IMR-90 (cell line): ENCODE data around the gene SAMSN1. TPM values are rescaled to one million over a fixed set of nuclear protein-coding genes. Genes with fewer than 3 reads are reported as not detected.
A peak's percentile ranks its signal among the peaks of the same experiment; 100 is the strongest.

ENCODE experiments used
- ATAC-seq: fragments of 200-7000 bp; cut with Tn5 transposase; 2 replicates; pipeline ENCODE4 v1.9.1; 2020; ENCODE audit warnings: low read depth, mild to moderate bottlenecking, moderate library complexity
- Bru-seq: library from RNA; stranded (reverse); fragments of 400-500 nt; gene quantifications from one replicate; lab custom pipeline; 2021; lab: Mats Ljungman, UMichigan
- BruChase-seq, 2 experiments: library from RNA; stranded (reverse); fragments of 400-500 nt; gene quantifications; one replicate each; lab custom pipeline; 2021; lab: Mats Ljungman, UMichigan
- BruUV-seq: library from RNA; stranded (reverse); fragments of 400-500 nt; replicated peaks from 2 replicates; lab custom pipeline; 2021; lab: Mats Ljungman, UMichigan
- CTCF ChIA-PET: fragments of 300-600 bp; formaldehyde crosslinking; extraction: SDS; loops from one replicate; lab custom pipeline; 2021; ENCODE audit warnings: antibody characterized with exemption; lab: Yijun Ruan, JAX
- POLR2A ChIA-PET: fragments of 300-600 bp; sonication (Branson Sonifier 250); formaldehyde crosslinking; loops from one replicate; lab custom pipeline; 2022; ENCODE audit warnings: antibody characterized with exemption; ENCODE audit not compliant: unreplicated experiment; lab: Charles Lee
- DNase-seq: peaks from one replicate; pipeline ENCODE4 v3.0.0; 2013
- H2AFZ ChIP-seq: replicated peaks from 2 replicates; pipeline ENCODE3; 2013; ENCODE audit warnings: low read length, mild to moderate bottlenecking; ENCODE audit not compliant: poor library complexity
- H2AK5ac ChIP-seq: 2 replicates; pipeline ENCODE4 v1.6.1; 2013; ENCODE audit warnings: low read depth, low read length, inconsistent platforms
- H2AK9ac ChIP-seq: replicated peaks from 2 replicates; pipeline ENCODE3; 2013; ENCODE audit warnings: mild to moderate bottlenecking, low read depth, low read length, moderate library complexity; ENCODE audit not compliant: poor library complexity
- H2BK120ac ChIP-seq: 2 replicates; pipeline ENCODE4 v1.6.1; 2013; ENCODE audit warnings: low read depth, low read length, inconsistent platforms
- H2BK15ac ChIP-seq: 3 replicates; pipeline ENCODE4 v1.6.1; 2013; ENCODE audit warnings: low read depth, low read length, inconsistent platforms
- H2BK20ac ChIP-seq: 2 replicates; pipeline ENCODE4 v1.6.1; 2013; ENCODE audit warnings: low read depth, mild to moderate bottlenecking, inconsistent platforms, low read length, moderate library complexity
- H2BK5ac ChIP-seq: 2 replicates; pipeline ENCODE4 v1.6.1; 2013; ENCODE audit warnings: mild to moderate bottlenecking, low read depth, low read length, inconsistent platforms; ENCODE audit not compliant: poor library complexity, severe bottlenecking
- H3K14ac ChIP-seq: replicated peaks from 2 replicates; pipeline ENCODE4 v1.6.1; 2013; ENCODE audit warnings: low read depth, low read length, inconsistent platforms
- H3K18ac ChIP-seq: 2 replicates; pipeline ENCODE4 v1.6.1; 2013; ENCODE audit warnings: low read depth, low read length, control low read depth
- H3K23ac ChIP-seq: 2 replicates; pipeline ENCODE4 v1.6.1; 2013; ENCODE audit warnings: low read depth, low read length, inconsistent platforms
- H3K27ac ChIP-seq: 2 replicates; pipeline ENCODE4 v1.5.1; 2013; ENCODE audit warnings: mild to moderate bottlenecking, control low read depth, low read length; ENCODE audit not compliant: insufficient read depth
- H3K27me3 ChIP-seq: 2 replicates; pipeline ENCODE4 v1.6.1; 2013; ENCODE audit warnings: low read length; ENCODE audit not compliant: control insufficient read depth, insufficient read depth
- H3K36me3 ChIP-seq: 2 replicates; pipeline ENCODE4 v1.6.1; 2013; ENCODE audit warnings: low read length, mixed read lengths; ENCODE audit not compliant: control insufficient read depth, insufficient read depth
- H3K4ac ChIP-seq: 2 replicates; pipeline ENCODE4 v1.6.1; 2013; ENCODE audit warnings: low read depth, low read length, inconsistent platforms
- H3K4me1 ChIP-seq: 2 replicates; pipeline ENCODE4 v1.6.1; 2013; ENCODE audit warnings: low read length, mixed read lengths; ENCODE audit not compliant: control insufficient read depth, insufficient read depth
- H3K4me2 ChIP-seq: 2 replicates; pipeline ENCODE4 v1.6.1; 2013; ENCODE audit warnings: low read depth, mild to moderate bottlenecking, control low read depth, low read length, moderate library complexity
- H3K4me3 ChIP-seq: 2 replicates; pipeline ENCODE4 v1.5.1; 2013; ENCODE audit warnings: low read depth, mild to moderate bottlenecking, control low read depth, low read length, moderate library complexity; ENCODE audit not compliant: insufficient read depth
- H3K56ac ChIP-seq: 2 replicates; pipeline ENCODE4 v1.6.1; 2013; ENCODE audit warnings: low read length, inconsistent platforms; ENCODE audit not compliant: insufficient read depth; ENCODE audit errors: extremely low read depth
- H3K79me1 ChIP-seq, 2 experiments: 2 replicates each; pipeline ENCODE4 v1.6.1; 2013; ENCODE audit warnings: low read length in 2 of 2, inconsistent platforms in 1 of 2, low read depth in 1 of 2
- H3K9ac ChIP-seq: 2 replicates; pipeline ENCODE4 v1.6.1; 2013; ENCODE audit warnings: low read depth, low read length, control low read depth
- H3K9me1 ChIP-seq: 2 replicates; pipeline ENCODE4 v1.6.1; 2013; ENCODE audit warnings: low read length, inconsistent platforms; ENCODE audit not compliant: insufficient read depth
- H3K9me3 ChIP-seq: 2 replicates; pipeline ENCODE4 v1.6.1; 2013; ENCODE audit warnings: low read length; ENCODE audit not compliant: control insufficient read depth, insufficient read depth
- H4K20me1 ChIP-seq: 2 replicates; pipeline ENCODE4 v1.6.1; 2013; ENCODE audit warnings: low read length, inconsistent platforms; ENCODE audit not compliant: insufficient read depth
- H4K5ac ChIP-seq: 2 replicates; pipeline ENCODE4 v1.6.1; 2013; ENCODE audit warnings: mild to moderate bottlenecking, low read depth, low read length, control low read depth
- H4K8ac ChIP-seq, 2 experiments: 2 replicates each; pipeline ENCODE4 v1.6.1; 2013; ENCODE audit warnings: low read depth in 2 of 2, low read length in 2 of 2, control low read depth in 1 of 2, inconsistent platforms in 1 of 2
- H4K91ac ChIP-seq: 2 replicates; pipeline ENCODE4 v1.6.1; 2013; ENCODE audit warnings: low read depth, low read length, inconsistent platforms; ENCODE audit not compliant: insufficient read depth
- CEBPB ChIP-seq: IDR thresholded peaks from 2 replicates; pipeline ENCODE4 v1.6.1; 2012; ENCODE audit warnings: low read depth, low read length, improper control_type of control experiment
- CHD1 ChIP-seq: IDR thresholded peaks from 2 replicates; pipeline ENCODE4 v1.6.1; 2012; ENCODE audit warnings: low read depth, low read length, improper control_type of control experiment
- CTCF ChIP-seq: conservative IDR thresholded peaks from 2 replicates; pipeline ENCODE4 v1.5.1; 2012; ENCODE audit warnings: mild to moderate bottlenecking, low read depth, low read length, improper control_type of control experiment
- ELK1 ChIP-seq: fragments of 150-350 bp; IDR thresholded peaks from 2 replicates; pipeline ENCODE4 v1.6.1; 2016; ENCODE audit warnings: low read depth, mild to moderate bottlenecking, low read length, moderate library complexity, borderline replicate concordance
- FOS ChIP-seq: fragments of 150-350 bp; IDR thresholded peaks from 2 replicates; pipeline ENCODE4 v1.6.1; 2016; ENCODE audit warnings: low read depth, low read length
- MAFK ChIP-seq: IDR thresholded peaks from 2 replicates; pipeline ENCODE4 v1.6.1; 2012; ENCODE audit warnings: low read depth, low read length, improper control_type of control experiment
- MAZ ChIP-seq: IDR thresholded peaks from 2 replicates; pipeline ENCODE4 v1.6.1; 2012; ENCODE audit warnings: low read depth, mild to moderate bottlenecking, low read length, improper control_type of control experiment, moderate library complexity, borderline replicate concordance
- MXI1 ChIP-seq: IDR thresholded peaks from 2 replicates; pipeline ENCODE4 v1.6.1; 2012; ENCODE audit warnings: low read depth, mild to moderate bottlenecking, low read length, moderate library complexity, borderline replicate concordance
- NFE2L2 ChIP-seq: fragments of 150-350 bp; IDR thresholded peaks from 2 replicates; pipeline ENCODE4 v1.6.1; 2016; ENCODE audit warnings: low read depth, mild to moderate bottlenecking, low read length
- POLR2A ChIP-seq: IDR thresholded peaks from 2 replicates; pipeline ENCODE4 v1.6.1; 2012; ENCODE audit warnings: mild to moderate bottlenecking, low read depth, low read length
- RAD21 ChIP-seq: IDR thresholded peaks from 2 replicates; pipeline ENCODE4 v1.6.1; 2012; ENCODE audit warnings: low read length, improper control_type of control experiment
- RCOR1 ChIP-seq: IDR thresholded peaks from 2 replicates; pipeline ENCODE4 v1.6.1; 2012; ENCODE audit warnings: mild to moderate bottlenecking, low read length, improper control_type of control experiment; ENCODE audit not compliant: insufficient replicate concordance
- RFX5 ChIP-seq: IDR thresholded peaks from 2 replicates; pipeline ENCODE4 v1.8.0; 2012; ENCODE audit warnings: low read depth, mild to moderate bottlenecking, low read length, moderate library complexity
- SMC3 ChIP-seq: fragments of 150-350 bp; IDR thresholded peaks from 2 replicates; pipeline ENCODE4 v1.6.1; 2016; ENCODE audit warnings: low read depth, mild to moderate bottlenecking, antibody characterized with exemption, low read length, moderate library complexity
- USF2 ChIP-seq: fragments of 150-350 bp; IDR thresholded peaks from 2 replicates; pipeline ENCODE4 v1.6.1; 2017; ENCODE audit warnings: mild to moderate bottlenecking, antibody characterized with exemption, low read length, low read depth
- whole genome bisulfite sequencing, 2 experiments: methylation state at CpG; one replicate each; pipeline versions ENCODE4 v1.1.5 to v1.1.7; 2013; ENCODE audit warnings: missing lambda C conversion rate in 2 of 2; ENCODE audit not compliant: insufficient read length in 1 of 2; ENCODE audit errors: extremely low coverage in 2 of 2; 5-methylcytosine and 5-hydroxymethylcytosine counted together
- dilution Hi-C: fragments of 300-500 bp; cut with HindIII; formaldehyde crosslinking; loops from one replicate; pipeline ENCODE4 v1.14.3; 2018; ENCODE audit warnings: low sequenced_read_pairs; ENCODE audit not compliant: unreplicated experiment
- in situ Hi-C: fragments of 300-500 bp; cut with MboI; formaldehyde crosslinking; loops from 3 replicates; pipeline ENCODE4 v1.14.3; 2019; ENCODE audit warnings: low sequenced_read_pairs, inconsistent platforms, mixed read lengths
- intact Hi-C: fragments of 100-400 bp; cut with micrococcal nuclease; formaldehyde crosslinking; loops from 2 replicates; pipeline ENCODE4 v1.10.0; 2022
- long read RNA-seq: library from polyadenylated mRNA; unstranded; transcript quantifications from one replicate; pipeline ENCODE4 v2.0.0, GENCODE V29; 2021; ENCODE audit not compliant: unreplicated experiment
- polyA plus RNA-seq, 3 experiments: library from polyadenylated mRNA; depleted of rRNA; stranded (reverse); fragments of >200 nt; gene quantifications; 2 replicates each; pipeline ENCODE4 v1.2.3, GENCODE V29; 2012; ENCODE audit warnings: low replicate concordance in 1 of 3
- total RNA-seq: library from RNA; depleted of rRNA; stranded (reverse); fragments of >200 nt; gene quantifications from 2 replicates; pipeline ENCODE4 v1.2.3, GENCODE V29; 2012; rRNA removed

Gene SAMSN1
- not detected in 2 replicates for total RNA-seq
- not detected in 2 replicates for polyA plus RNA-seq (2012; rRNA removed)
- polyA plus RNA-seq (2012; cell fraction: cytosol; rRNA removed), result not detected in 2 replicates
- 0.03 TPM in 1 of 2 replicates, not detected in the other for polyA plus RNA-seq (2012; cell fraction: nucleus; rRNA removed; ENCODE audit: low replicate concordance)
- percentile 4 among the genes with signal in this experiment for Bru-seq, nascent RNA
- percentile 11 among the genes with signal in this experiment for BruChase-seq, experiment 1, labeled RNA remaining after a 6-hour chase
- percentile 9 among the genes with signal in this experiment for BruChase-seq, experiment 2, labeled RNA remaining after a 2-hour chase
- long read RNA-seq, result 0 reads

GRCh38 chr21:14545906-14546480 is at the start of gene SAMSN1:
Gene SAMSN1, minus strand, starts transcription at chr21:14546315. Its CDS starts 54 bp downstream, at chr21:14546261.
- Histone ChIP-seq H3K36me3 (no peaks in the 10 kb centered on the region), H2BK120ac (no peak within 1 kb of the TSS), H4K5ac (no peak within 1 kb of the TSS), H3K56ac (no peak within 1 kb of the TSS), H4K8ac (no peak within 1 kb of the TSS), H2AK5ac (no peak within 1 kb of the TSS), H3K27ac (no peak within 1 kb of the TSS), H4K20me1 (no peaks in the 10 kb centered on the region), H2AFZ (no peak within 1 kb of the TSS), H3K23ac (no peak within 1 kb of the TSS), H2AK9ac (no peak within 1 kb of the TSS), H3K4ac (no peak within 1 kb of the TSS), H3K79me1 (no peaks in the 10 kb centered on the region), H3K9me3 (no peaks in the 10 kb centered on the region; the same call in 1 of the 2 replicates), H3K9ac (no peak within 1 kb of the TSS), H3K4me1 (no peaks in the 10 kb centered on the region), H3K18ac (no peak within 1 kb of the TSS), H3K9me1 (no peaks in the 10 kb centered on the region), H4K91ac (no peak within 1 kb of the TSS), H2BK5ac (no peak within 1 kb of the TSS), H2BK15ac (no peak within 1 kb of the TSS), H3K4me3 (no peak within 1 kb of the TSS), H2BK20ac (no peak within 1 kb of the TSS), H3K27me3 (no peaks in the 10 kb centered on the region), H3K14ac (no peak within 1 kb of the TSS), H3K4me2 (no peak within 1 kb of the TSS)
- dilution Hi-C loops (no loop called here), in situ Hi-C loops (no loop called here), intact Hi-C loops (no loop called here)
- ChIA-PET CTCF (no interaction called here), POLR2A (no interaction called here)
- DNase-seq (no peak), ATAC-seq (no peak)
- BruUV-seq, result no TSS peak
- no CpG with 5 or more reads among the region's 1 CpG for WGBS, 2 experiments
- TF ChIP-seq NFE2L2, result no peak
- TF ChIP-seq FOS, result no peak
- TF ChIP-seq USF2, result no peak
- TF ChIP-seq RFX5, result no peak
- TF ChIP-seq CTCF, result no peak
- no peak for TF ChIP-seq CHD1
- TF ChIP-seq ELK1, result no peak
- no peak for TF ChIP-seq SMC3
- TF ChIP-seq RAD21, result no peak
- TF ChIP-seq MAZ, result no peak
- TF ChIP-seq RCOR1, result no peak
- no peak for TF ChIP-seq CEBPB
- no peak for TF ChIP-seq MAFK
- TF ChIP-seq POLR2A, result no peak
- no peak for TF ChIP-seq MXI1
